DMS53 (cell line): Measurements from ENCODE around the gene KCNMA1.

ENCODE experiments used
- DNase-seq: peaks from one replicate; lab custom pipeline; 2025; lab: John Stamatoyannopoulos, UW

Gene KCNMA1

GRCh38 chr10:77240706-77241349 lies 396.8 kb downstream of the KCNMA1 start:
- no peak for DNase-seq

DNA sequence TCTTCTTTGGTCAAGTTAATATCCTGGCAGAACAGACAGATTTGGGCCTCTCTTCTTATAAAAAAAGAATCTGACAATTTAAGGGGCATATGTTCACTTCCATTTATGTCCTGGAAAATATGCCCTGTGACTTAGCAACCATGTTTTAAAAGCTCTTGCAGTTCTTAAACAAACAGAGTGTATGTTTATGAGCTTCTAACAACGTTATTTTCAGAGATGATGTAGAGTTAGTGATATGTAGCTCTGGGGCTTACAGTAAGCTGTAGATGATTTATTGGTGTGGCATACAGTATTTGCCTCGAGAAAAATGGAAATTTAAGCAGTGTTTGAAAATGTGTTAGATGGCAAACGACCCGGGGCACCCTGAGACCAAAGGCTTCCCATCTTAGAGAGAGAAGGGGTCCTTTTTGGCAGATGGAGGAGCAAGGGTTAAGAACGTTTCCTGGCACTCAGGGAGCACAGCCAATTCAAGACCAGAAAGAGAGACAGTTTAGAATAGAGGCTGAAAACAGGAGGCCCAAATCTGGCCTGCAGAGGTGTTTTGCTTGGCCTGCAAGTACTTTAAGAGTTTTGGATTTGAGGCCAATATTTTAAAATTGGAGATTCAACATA lies 397.5 kb downstream of the KCNMA1 start:
- no peak for DNase-seq

- DNase-seq: no peak
Measured at GRCh38 chr10:77237120-77237519, 400.5 kb downstream of the KCNMA1 start.

- peak; percentile 19 for DNase-seq
Measured at GRCh38 chr10:77236700-77237099, 400.9 kb downstream of the KCNMA1 start.

DNA sequence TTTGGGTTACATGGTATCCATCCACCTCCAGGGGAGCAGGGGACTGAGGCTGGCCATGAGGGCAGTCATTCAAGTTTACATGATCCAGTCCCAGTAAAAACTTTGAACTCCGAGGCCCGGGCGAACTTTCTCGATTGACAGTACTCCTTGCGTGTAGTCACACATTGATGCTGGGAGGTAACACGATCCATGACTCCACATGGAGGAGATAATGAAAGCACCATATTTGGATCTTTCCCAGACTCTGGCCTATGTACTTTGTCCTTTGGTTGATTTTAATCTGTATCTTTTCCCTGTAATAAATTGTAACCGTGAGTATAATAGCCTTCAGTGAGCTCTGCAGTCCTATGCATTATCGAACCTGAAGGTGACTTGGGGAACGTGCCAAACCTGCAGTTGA lies 401.6 kb downstream of the KCNMA1 start:
- DNase-seq: no peak

DNA sequence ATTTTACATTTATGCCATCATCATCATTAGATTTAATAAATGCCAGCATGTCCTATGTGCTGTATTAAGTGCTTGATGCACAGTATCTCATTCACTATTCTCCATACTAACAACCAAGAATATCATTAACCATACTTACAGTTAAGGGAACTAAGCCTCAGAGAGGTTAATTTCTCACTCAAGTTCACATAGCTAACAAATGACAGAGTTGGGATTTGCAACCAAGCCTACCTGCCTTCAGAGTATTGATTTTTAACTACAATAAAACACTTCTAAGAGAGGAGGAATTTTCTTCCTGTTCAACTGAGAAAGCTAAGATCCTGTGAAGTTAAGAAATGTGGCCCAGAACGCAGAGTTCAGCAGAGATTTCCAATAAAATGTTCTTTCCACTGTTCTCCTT lies 403.0 kb downstream of the KCNMA1 start:
- no peak for DNase-seq

DNA sequence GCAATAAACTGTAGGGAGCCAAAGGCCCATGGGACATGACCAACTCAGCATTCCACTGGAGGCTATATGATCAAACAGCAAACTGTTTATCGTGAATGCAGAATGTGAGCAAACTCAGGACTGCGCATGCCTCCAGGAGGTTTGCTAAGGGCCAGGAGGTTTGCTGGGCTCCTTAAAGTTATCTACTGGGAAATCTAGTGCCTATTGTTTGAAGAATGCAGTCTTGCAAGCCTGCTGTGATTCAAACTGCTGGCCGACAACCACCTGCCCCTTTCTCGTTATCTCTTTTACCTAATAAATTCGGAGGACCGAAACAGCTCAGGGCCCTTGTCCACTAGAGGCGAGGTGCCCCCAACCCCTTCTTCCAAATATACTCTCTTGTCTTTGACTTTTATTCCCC lies 404.1 kb downstream of the KCNMA1 start:
- no peak for DNase-seq

GRCh38 chr10:77231884-77232610 lies 405.6 kb downstream of the KCNMA1 start:
- no peak for DNase-seq

DNA sequence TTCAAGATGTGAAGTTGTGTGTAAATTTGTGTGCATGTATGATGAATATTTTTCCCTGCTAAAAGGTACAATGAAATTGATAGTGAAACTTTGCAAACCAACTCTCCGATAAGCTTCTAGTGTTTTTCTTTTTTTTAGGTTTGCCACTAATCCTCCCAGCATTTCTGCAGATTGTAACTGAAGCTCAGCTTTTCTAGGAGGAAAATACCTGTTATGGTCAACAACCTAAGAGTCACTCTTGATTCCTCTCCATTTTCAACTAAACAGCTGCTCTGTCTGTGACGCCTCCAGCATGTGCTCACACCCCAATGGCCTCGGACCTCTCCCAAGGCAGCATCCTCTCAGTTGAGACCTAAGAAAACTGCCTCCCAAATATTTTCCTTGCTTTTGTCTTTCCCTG lies 406.2 kb downstream of the KCNMA1 start:
- DNase-seq: no peak

GRCh38 chr10:77230194-77230593 lies 407.4 kb downstream of the KCNMA1 start:
- DNase-seq: no peak

- DNase-seq: no peak
Measured at GRCh38 chr10:77229704-77230103, 407.9 kb downstream of the KCNMA1 start.

GRCh38 chr10:77228559-77228958 lies 409.0 kb downstream of the KCNMA1 start:
- no peak for DNase-seq

DNA sequence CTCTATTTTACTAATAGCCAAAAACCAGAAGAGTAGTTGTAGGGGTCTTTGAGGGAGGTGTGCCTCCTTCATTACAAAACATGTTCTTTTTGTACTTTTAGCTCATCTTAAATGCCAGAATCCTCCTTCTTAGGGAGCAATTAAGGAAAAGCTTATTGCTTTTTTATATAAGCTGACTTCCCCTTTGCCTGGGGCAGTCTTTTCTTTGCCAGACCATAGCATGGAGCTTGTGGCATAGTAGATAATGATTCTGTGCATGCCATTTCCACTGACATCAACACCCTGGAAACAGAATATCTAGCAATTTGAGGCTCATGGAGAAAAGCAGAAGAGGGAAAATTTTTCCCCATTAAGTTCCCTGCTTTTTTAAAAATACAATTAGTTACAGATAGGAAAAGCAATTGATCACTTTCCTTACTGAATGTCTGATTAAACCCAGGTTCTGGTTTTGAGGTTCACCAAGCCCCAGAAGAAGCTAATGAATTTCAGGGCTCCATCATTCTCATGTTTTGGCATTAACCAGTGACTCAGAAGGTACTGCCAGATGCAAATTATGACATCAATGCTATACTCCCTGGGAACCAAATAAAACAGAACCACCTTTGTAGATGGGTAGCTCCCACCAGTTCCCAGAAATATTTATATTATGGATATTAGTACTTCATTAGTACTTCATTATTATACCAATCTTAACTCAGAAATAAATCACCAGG lies 410.6 kb downstream of the KCNMA1 start:
- DNase-seq: no peak

DNA sequence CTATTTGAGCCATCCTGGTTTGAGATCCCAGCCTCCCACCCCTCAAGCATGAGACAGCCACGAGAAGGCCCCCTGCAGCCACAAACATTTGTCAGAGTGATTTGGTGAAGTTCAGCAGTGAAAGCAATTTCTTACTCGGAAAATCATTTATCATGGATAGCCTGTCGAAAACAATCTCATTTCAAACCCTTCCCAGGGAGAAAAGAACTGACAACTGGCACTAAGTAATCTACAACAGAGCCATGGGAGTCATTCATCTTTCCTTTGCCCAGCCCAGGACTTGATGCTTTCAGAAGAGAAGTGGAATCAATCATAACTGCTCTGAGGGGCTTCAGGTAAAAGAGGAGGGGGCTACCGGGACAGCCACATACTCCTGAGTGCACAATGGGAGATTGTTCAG lies 411.2 kb downstream of the KCNMA1 start:
- DNase-seq: no peak

GRCh38 chr10:77226020-77226419 lies 411.6 kb downstream of the KCNMA1 start:
- no peak for DNase-seq

GRCh38 chr10:77223526-77224460 lies 413.8 kb downstream of the KCNMA1 start:
- peak; percentile 20 for DNase-seq

DNA sequence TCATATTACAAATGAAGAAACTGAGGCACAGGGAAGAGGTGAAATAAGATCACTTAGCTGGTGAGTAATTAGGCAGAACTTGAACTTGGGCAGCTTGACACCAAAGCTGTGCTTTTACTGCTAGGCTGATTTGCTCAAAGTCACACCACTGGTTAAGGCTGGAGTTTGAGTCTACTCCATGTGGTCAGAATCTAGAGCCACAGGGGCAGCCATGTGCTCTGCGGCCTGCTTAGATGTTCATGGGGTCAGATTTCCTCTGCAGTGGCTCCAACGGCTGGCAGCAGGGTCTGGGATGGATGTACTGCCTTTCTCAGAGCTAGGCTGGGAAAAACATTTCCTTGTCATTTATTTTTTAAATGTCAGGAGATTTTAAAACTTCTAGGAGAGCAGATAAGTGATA lies 417.5 kb downstream of the KCNMA1 start:
- no peak for DNase-seq

GRCh38 chr10:77219046-77219445 lies 418.6 kb downstream of the KCNMA1 start:
- DNase-seq: no peak

GRCh38 chr10:77214799-77215198 lies 422.8 kb downstream of the KCNMA1 start:
- no peak for DNase-seq

DNA sequence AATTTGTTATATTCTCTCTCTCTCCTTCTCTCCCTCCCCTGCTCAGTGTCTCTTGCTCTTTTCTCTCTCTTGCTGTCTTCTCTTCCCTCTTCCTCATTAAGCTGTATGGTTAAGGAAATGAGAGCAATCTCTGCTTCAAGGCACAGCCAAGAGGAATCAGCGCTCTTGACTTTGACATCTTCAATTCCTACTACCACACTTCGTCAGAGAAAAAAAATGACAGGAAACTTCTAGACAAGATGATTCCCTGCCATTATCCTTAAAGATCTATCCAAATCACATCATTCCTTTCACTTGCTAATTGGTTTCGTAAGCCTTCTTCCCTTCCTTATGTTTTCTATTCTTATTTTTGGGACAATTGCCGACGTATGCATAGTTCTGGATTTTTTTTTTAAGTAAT lies 425.0 kb downstream of the KCNMA1 start:
- DNase-seq: no peak

DNA sequence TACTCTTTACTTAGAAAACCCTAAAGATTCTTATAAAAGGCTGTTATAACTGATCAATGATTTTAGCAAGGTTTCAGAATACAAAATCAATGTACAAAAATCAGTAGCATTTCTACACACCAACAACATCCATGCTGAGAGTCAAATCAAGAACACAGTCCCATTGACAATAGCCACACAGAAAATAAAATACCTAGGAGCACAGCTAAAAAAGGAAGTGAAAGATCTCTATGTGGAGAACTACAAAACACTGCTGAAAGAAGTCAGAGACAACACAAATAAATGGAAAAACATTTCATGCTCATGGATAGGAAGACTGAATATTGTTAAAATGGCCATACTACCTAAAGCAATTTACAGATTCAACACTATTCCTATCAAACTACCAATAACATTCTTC lies 427.0 kb downstream of the KCNMA1 start:
- no peak for DNase-seq
